OCI-LY1 (cell line): ENCODE results near the gene C4B.

Source experiments
- H2AFZ ChIP-seq: fragments of 200-600 bp; sonication (generic), shearing (Covaris generic); 2 replicates; pipeline ENCODE4 v1.6.0; 2014; ENCODE audit warnings: antibody characterized with exemption, mild to moderate bottlenecking, low read length
- H3F3A ChIP-seq: fragments of 200-600 bp; sonication (generic), shearing (Covaris generic); 2 replicates; pipeline ENCODE4 v1.6.0; 2014; ENCODE audit warnings: mild to moderate bottlenecking, antibody characterized with exemption, low read length, moderate library complexity; ENCODE audit not compliant: insufficient read depth
- H3K27ac ChIP-seq: fragments of 200-600 bp; sonication (generic); 2 replicates; pipeline ENCODE4 v1.5.1; 2014; ENCODE audit warnings: low read length, mixed run types, mild to moderate bottlenecking, low read depth; ENCODE audit not compliant: poor library complexity, severe bottlenecking
- H3K27me3 ChIP-seq: fragments of 200-600 bp; sonication (generic); 2 replicates; pipeline ENCODE4 v1.6.0; 2014; ENCODE audit warnings: antibody characterized with exemption, mild to moderate bottlenecking, low read length, moderate library complexity; ENCODE audit not compliant: insufficient read depth
- H3K36me3 ChIP-seq: fragments of 200-600 bp; sonication (generic); 2 replicates; pipeline ENCODE4 v1.6.1; 2014; ENCODE audit warnings: mild to moderate bottlenecking, antibody characterized with exemption, low read length, moderate library complexity, mixed read lengths; ENCODE audit not compliant: insufficient read depth
- H3K4me1 ChIP-seq: fragments of 200-600 bp; sonication (generic); 2 replicates; pipeline ENCODE4 v1.5.1; 2014; ENCODE audit warnings: mild to moderate bottlenecking, low read length, moderate library complexity; ENCODE audit not compliant: insufficient read depth, severe bottlenecking
- H3K4me2 ChIP-seq: fragments of 200-600 bp; sonication (generic), shearing (Covaris generic); 2 replicates; pipeline ENCODE4 v1.6.1; 2014; ENCODE audit warnings: low read length
- H3K4me3 ChIP-seq: fragments of 200-600 bp; sonication (generic); 2 replicates; pipeline ENCODE4 v1.5.1; 2014; ENCODE audit warnings: low read length, low read depth, mild to moderate bottlenecking, mixed read lengths; ENCODE audit not compliant: poor library complexity, severe bottlenecking
- H3K79me2 ChIP-seq: fragments of 200-600 bp; shearing (Covaris generic); 2 replicates; pipeline ENCODE4 v1.6.1; 2016; ENCODE audit warnings: mixed run types, low read length, mixed read lengths; ENCODE audit not compliant: insufficient read depth
- H3K9ac ChIP-seq: fragments of 200-600 bp; sonication (generic), shearing (Covaris generic); 2 replicates; pipeline ENCODE4 v1.6.1; 2014; ENCODE audit warnings: mild to moderate bottlenecking, low read length, mixed read lengths
- H3K9me2 ChIP-seq: fragments of 200-600 bp; sonication (generic), shearing (Covaris generic); 2 replicates; pipeline ENCODE4 v1.6.1; 2014; ENCODE audit warnings: low read depth, mild to moderate bottlenecking, low read length, mixed read lengths
- H3K9me3 ChIP-seq: fragments of 200-600 bp; shearing (Covaris generic); 2 replicates; pipeline ENCODE4 v1.6.1; 2014; ENCODE audit warnings: low read length, mixed read lengths
- H4K20me1 ChIP-seq: fragments of 200-600 bp; sonication (generic), shearing (Covaris generic); 2 replicates; pipeline ENCODE4 v1.6.0; 2016; ENCODE audit warnings: mild to moderate bottlenecking, low read length; ENCODE audit not compliant: insufficient read depth
- EZH2 ChIP-seq: fragments of 200-600 bp; sonication (generic), shearing (Covaris generic); IDR thresholded peaks from 2 replicates; pipeline ENCODE4 v1.8.0; 2017; ENCODE audit warnings: borderline replicate concordance, mixed run types, mild to moderate bottlenecking, antibody characterized with exemption, low read length, moderate library complexity, mixed read lengths
- TF ChIP-seq, protein P1 (sequence below): fragments of 200-600 bp; sonication (generic), shearing (Covaris generic); IDR thresholded peaks from 2 replicates; pipeline ENCODE4 v1.5.1; 2017; ENCODE audit warnings: mild to moderate bottlenecking, antibody characterized with exemption, low read length, moderate library complexity, mixed read lengths

The C4B gene

DNA sequence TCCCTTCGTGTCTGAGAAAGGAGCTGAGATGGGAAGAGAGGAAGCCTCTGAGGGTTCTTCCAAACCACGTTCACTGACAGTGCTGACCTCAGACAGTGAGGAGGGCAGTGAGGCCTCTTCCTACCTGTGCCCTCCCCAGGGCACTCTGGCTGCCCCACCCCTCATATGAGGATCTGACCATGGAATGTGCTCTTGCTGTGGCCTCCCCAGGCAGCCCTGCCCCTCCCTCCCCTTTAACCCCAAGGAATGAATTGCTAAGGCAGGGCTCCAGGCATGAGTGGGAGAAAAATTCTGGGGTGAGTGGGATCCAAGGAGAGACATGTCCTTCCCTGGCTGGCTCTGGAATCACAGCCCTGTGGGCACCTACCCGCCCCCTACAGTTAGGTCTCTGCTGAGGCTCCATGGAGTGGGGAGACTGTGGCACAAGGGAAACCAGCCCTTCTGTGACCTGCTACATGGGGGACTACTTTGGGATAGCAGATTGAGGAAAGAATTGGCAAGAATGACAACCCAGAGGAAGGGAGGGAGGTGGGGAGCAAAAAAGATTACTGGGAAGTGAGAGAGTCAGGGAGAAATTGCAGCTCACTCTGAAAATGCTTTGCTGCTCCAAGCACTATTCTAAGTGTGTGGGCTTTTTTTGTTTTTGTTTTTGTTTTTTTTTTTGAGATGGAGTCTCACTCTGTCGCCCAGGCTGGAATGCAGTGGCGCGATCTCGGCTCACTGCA, 65.1 kb downstream of the C4B start:
- Histone ChIP-seq H3K4me2 (no peak overlapping the region), H3K79me2 (no peaks in the 10 kb centered on the region), H3K9me3 (no peaks in the 10 kb centered on the region), H3K9me2 (no peaks in the 10 kb centered on the region), H3K4me1 (no peaks in the 10 kb centered on the region), H3K9ac (no peak overlapping the region), H2AFZ (no peak overlapping the region), H3K36me3 (no peaks in the 10 kb centered on the region), H3K4me3 (no peak overlapping the region), H3K27ac (no peak overlapping the region), H3F3A (no peaks in the 10 kb centered on the region), H3K27me3 (peaks cover 16% of the 10 kb centered on the region; the same call in 1 of the 2 replicates), H4K20me1 (no peaks in the 10 kb centered on the region)
- TF ChIP-seq, protein P1, sequence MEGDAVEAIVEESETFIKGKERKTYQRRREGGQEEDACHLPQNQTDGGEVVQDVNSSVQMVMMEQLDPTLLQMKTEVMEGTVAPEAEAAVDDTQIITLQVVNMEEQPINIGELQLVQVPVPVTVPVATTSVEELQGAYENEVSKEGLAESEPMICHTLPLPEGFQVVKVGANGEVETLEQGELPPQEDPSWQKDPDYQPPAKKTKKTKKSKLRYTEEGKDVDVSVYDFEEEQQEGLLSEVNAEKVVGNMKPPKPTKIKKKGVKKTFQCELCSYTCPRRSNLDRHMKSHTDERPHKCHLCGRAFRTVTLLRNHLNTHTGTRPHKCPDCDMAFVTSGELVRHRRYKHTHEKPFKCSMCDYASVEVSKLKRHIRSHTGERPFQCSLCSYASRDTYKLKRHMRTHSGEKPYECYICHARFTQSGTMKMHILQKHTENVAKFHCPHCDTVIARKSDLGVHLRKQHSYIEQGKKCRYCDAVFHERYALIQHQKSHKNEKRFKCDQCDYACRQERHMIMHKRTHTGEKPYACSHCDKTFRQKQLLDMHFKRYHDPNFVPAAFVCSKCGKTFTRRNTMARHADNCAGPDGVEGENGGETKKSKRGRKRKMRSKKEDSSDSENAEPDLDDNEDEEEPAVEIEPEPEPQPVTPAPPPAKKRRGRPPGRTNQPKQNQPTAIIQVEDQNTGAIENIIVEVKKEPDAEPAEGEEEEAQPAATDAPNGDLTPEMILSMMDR = no peak
- no peak for TF ChIP-seq EZH2

DNA sequence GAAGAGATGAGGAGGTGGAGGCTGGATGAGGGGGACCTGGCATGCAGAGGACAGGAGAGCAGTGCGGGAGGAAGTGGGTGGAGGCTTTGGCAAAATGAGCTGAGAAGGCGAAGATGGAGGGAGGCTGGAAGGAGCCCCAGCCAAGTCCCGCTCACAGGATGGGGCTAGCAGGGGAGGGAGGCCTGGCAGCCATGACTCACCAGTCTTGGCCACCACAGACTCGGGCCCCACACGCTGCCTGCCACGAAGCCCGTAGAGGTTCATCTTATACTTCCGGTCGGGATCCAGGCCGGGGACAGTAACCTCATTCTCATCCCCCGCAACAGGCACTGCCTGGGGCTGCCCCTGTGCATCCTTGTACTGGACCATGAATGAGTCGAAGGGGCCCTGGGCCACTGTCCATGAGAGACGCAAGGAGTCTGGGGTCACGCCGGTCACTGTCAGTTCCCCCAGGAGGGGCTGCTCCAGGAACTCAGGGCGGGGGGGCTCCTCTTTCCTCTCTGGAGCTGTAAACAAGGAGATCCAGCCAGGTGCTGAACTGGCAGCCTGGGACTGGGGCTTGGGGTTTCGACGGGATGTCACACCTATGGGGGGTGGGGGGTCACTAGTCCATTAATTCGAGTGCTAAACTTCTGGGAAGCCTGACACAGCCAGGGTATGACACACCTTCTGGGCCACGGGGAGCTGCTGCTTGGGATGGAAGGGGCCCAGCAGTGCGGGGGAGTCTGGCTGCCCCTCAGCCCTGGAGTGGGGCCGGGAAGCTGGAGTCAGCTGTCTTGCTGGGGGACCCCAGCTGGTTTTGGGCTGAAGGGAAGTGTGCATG, 66.8 kb downstream of the C4B start:
- no peaks in the 10 kb centered on the region for H3K9me2 ChIP-seq
- H3K9me3 ChIP-seq = no peaks in the 10 kb centered on the region
- no peaks in the 10 kb centered on the region for H3K36me3 ChIP-seq
- H3K27me3 ChIP-seq = peaks cover 19% of the 10 kb centered on the region; the same call in 1 of the 2 replicates
- TF ChIP-seq EZH2 = no peak
- TF ChIP-seq, protein P1 = no peak
- no peaks in the 10 kb centered on the region for H3K4me1 ChIP-seq
- H3K27ac ChIP-seq = no peak overlapping the region
- H3F3A ChIP-seq = no peaks in the 10 kb centered on the region
- H3K4me2 ChIP-seq = no peak overlapping the region
- no peak overlapping the region for H2AFZ ChIP-seq
- H3K4me3 ChIP-seq = no peak overlapping the region
- no peak overlapping the region for H3K9ac ChIP-seq
- no peaks in the 10 kb centered on the region for H4K20me1 ChIP-seq
- H3K79me2 ChIP-seq = no peaks in the 10 kb centered on the region

DNA sequence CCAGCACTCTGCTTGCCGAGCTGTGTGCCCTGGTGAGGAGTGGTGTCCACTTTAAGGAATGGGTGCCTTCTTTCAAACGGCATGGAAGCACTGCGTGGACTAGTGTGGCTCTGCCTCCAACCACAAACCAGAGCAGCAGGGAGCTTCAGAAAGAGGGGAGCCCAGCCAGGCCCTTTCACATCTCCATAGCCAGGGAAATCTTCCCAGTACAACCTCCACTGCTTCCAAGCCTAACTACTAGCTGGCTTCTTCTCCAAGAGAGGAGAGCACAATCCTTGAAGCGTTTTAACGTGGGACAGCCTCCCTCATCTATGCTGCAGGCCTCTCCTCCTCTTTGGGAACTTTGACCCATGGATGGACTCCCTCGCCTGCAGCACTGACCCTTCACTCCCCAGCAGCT, 67.9 kb downstream of the C4B start:
- Histone ChIP-seq H3K4me3 (no peak overlapping the region), H3K9ac (no peak overlapping the region), H3K9me2 (no peaks in the 10 kb centered on the region), H3K36me3 (no peaks in the 10 kb centered on the region), H3K4me1 (peaks cover 6% of the 10 kb centered on the region), H3K4me2 (no peak overlapping the region), H3K79me2 (no peaks in the 10 kb centered on the region), H4K20me1 (no peaks in the 10 kb centered on the region), H2AFZ (no peak overlapping the region), H3K27me3 (peaks cover 15% of the 10 kb centered on the region; the same call in 1 of the 2 replicates), H3F3A (no peaks in the 10 kb centered on the region), H3K27ac (no peak overlapping the region), H3K9me3 (no peaks in the 10 kb centered on the region)
- TF ChIP-seq EZH2 = no peak
- TF ChIP-seq, protein P1 = no peak
